Measurements from ENCODE around the gene FBXO17. TPM values are rescaled to one million over a fixed set of nuclear protein-coding genes. Genes with fewer than 3 reads are reported as not detected.

The FBXO17 gene
- total and polyA plus RNA-seq, 4 donors, result 8.3 to 33.0 (median 24.8) TPM

DNA sequence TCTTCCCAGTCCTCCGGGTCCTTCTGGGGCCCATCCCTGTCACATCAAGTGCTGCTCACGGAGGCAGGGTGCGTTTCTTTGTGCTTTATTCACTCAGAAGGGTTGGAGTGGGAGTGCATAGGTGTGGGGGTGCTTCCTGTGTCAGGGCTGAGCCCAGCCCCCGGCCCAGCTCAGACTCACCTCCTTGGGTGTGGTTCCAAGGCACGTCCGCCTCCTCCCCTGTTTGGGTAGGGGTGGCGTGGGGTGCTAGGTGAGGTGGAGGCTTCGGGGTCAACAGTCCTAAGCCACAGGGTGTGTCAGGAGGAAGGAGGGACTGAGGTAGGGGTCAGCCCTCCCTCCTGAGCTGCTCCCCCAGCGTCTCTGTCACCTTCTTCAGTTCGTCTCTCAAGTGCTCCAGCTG lies 66.6 kb downstream of the FBXO17 start:
- Histone ChIP-seq H3K27ac (ENCODE audit: low read depth in 1 of 2, low read length in 2 of 2) (no peak overlapping the region), H3K4me3 (ENCODE audit: low read length in 2 of 2) (no peak overlapping the region), H3K27me3 (ENCODE audit: control insufficient read depth in 1 of 2, insufficient read depth in 2 of 2, low read length in 1 of 2) (no peaks in the 10 kb centered on the region), H3K9me3 (ENCODE audit: control insufficient read depth, low read length) (no peaks in the 10 kb centered on the region), H3K36me3 (ENCODE audit: control insufficient read depth in 1 of 2, insufficient read depth in 2 of 2, low read length in 1 of 2) (peaks cover 0 to 8% of the 10 kb centered on the region in 2 donors), H3K4me1 (ENCODE audit: control insufficient read depth in 1 of 2, insufficient read depth in 2 of 2, low read length in 2 of 2) (no peaks in the 10 kb centered on the region)
- DNase-seq (no peak), ATAC-seq (ENCODE audit: low FRiP score) (no peak)
- WGBS, 2 donors, result 78 to 84% methylated on average over 10 of the region's 10 CpGs
- intact Hi-C loops (cut with DNase I), result no loop called here

DNA sequence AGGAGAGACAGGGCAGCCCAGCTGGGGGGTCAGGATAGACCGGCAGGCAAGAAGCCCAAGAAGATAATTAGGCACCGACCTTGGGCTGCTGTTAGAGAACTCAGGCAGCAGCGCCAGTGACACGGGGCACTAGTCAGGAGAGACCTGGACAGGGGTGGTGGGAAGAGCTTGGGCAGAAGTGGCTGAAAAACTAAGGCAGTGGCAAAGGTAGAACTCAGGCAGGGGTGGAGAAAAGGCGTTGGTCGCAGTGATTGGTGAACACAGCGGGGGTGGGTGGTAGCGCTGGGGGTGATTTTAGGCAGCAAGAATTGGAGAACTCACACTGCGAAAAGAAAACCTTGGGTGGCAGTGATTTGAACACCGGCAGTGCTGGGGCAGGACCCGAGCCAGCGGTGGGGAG lies 67.9 kb downstream of the FBXO17 start:
- no peak overlapping the region for H3K27ac ChIP-seq (ENCODE audit: low read depth in 1 of 2, low read length in 2 of 2)
- peaks cover 0 to 8% of the 10 kb centered on the region in 2 donors for H3K36me3 ChIP-seq (ENCODE audit: control insufficient read depth in 1 of 2, insufficient read depth in 2 of 2, low read length in 1 of 2)
- no peaks in the 10 kb centered on the region for H3K9me3 ChIP-seq (ENCODE audit: control insufficient read depth, low read length)
- H3K27me3 ChIP-seq (ENCODE audit: control insufficient read depth in 1 of 2, insufficient read depth in 2 of 2, low read length in 1 of 2), result no peaks in the 10 kb centered on the region
- H3K4me1 ChIP-seq (ENCODE audit: control insufficient read depth in 1 of 2, insufficient read depth in 2 of 2, low read length in 2 of 2), result no peaks in the 10 kb centered on the region
- ATAC-seq (ENCODE audit: low FRiP score) (no peak), DNase-seq (no peak)
- 94 to 97% methylated on average over 12 of the region's 12 CpGs for WGBS, 2 donors
- H3K4me3 ChIP-seq (ENCODE audit: low read length in 2 of 2), result no peak overlapping the region
- intact Hi-C loops (cut with DNase I), result no loop called here

DNA sequence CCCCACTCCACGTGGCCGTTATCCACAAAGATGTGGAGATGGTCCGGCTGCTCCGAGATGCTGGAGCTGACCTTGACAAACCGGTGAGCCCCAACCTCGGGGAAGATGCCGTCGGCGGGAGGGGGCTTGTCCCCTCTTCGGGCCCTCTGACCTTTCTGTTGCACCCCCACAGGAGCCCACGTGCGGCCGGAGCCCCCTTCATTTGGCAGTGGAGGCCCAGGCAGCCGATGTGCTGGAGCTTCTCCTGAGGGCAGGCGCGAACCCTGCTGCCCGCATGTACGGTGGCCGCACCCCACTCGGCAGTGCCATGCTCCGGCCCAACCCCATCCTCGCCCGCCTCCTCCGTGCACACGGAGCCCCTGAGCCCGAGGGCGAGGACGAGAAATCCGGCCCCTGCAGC lies 68.3 kb downstream of the FBXO17 start:
- WGBS, 2 donors, result 93 to 94% methylated on average over 29 of the region's 29 CpGs

DNA sequence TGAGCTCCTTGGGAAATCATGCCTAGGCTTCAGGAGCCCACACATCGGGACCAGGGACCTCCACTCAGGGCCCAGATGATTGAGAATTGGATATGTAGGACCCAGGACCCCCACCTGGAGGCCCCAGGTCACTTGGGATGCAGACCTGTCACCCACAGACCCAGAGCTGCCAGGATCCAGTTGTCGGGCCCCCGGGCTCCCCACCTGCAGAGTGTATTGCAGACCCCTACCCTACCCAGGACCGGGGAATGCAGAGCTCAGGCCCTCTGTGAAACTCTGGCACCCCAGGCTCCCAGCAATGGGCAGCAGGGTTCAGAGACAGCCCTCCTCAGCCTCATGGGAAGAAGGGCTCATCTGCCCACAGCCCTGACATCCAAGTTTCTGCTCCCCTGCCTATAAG lies 69.9 kb downstream of the FBXO17 start:
- 92 to 97% methylated on average over 4 of the region's 4 CpGs for WGBS, 2 donors
- Histone ChIP-seq H3K4me3 (ENCODE audit: low read length in 2 of 2) (no peak overlapping the region), H3K27ac (ENCODE audit: low read depth in 1 of 2, low read length in 2 of 2) (no peak overlapping the region), H3K27me3 (ENCODE audit: control insufficient read depth in 1 of 2, insufficient read depth in 2 of 2, low read length in 1 of 2) (no peaks in the 10 kb centered on the region), H3K36me3 (ENCODE audit: control insufficient read depth in 1 of 2, insufficient read depth in 2 of 2, low read length in 1 of 2) (peaks cover 0 to 8% of the 10 kb centered on the region in 2 donors), H3K4me1 (ENCODE audit: control insufficient read depth in 1 of 2, insufficient read depth in 2 of 2, low read length in 2 of 2) (no peaks in the 10 kb centered on the region), H3K9me3 (ENCODE audit: control insufficient read depth, low read length) (no peaks in the 10 kb centered on the region)
- intact Hi-C loops (cut with DNase I), result no loop called here
- ATAC-seq (ENCODE audit: low FRiP score) (no peak), DNase-seq (no peak)

More for the DNA sequence above, 68.3 kb downstream of the FBXO17 start:
- no peaks in the 10 kb centered on the region for H3K4me1 ChIP-seq (ENCODE audit: control insufficient read depth in 1 of 2, insufficient read depth in 2 of 2, low read length in 2 of 2)
- H3K27ac ChIP-seq (ENCODE audit: low read depth in 1 of 2, low read length in 2 of 2), result no peak overlapping the region
- H3K9me3 ChIP-seq (ENCODE audit: control insufficient read depth, low read length), result no peaks in the 10 kb centered on the region
- intact Hi-C loops (cut with DNase I), result no loop called here
- H3K4me3 ChIP-seq (ENCODE audit: low read length in 2 of 2), result no peak overlapping the region
- no peaks in the 10 kb centered on the region for H3K27me3 ChIP-seq (ENCODE audit: control insufficient read depth in 1 of 2, insufficient read depth in 2 of 2, low read length in 1 of 2)
- DNase-seq (no peak), ATAC-seq (ENCODE audit: low FRiP score) (no peak)
- H3K36me3 ChIP-seq (ENCODE audit: control insufficient read depth in 1 of 2, insufficient read depth in 2 of 2, low read length in 1 of 2), result peaks cover 0 to 8% of the 10 kb centered on the region in 2 donors

DNA sequence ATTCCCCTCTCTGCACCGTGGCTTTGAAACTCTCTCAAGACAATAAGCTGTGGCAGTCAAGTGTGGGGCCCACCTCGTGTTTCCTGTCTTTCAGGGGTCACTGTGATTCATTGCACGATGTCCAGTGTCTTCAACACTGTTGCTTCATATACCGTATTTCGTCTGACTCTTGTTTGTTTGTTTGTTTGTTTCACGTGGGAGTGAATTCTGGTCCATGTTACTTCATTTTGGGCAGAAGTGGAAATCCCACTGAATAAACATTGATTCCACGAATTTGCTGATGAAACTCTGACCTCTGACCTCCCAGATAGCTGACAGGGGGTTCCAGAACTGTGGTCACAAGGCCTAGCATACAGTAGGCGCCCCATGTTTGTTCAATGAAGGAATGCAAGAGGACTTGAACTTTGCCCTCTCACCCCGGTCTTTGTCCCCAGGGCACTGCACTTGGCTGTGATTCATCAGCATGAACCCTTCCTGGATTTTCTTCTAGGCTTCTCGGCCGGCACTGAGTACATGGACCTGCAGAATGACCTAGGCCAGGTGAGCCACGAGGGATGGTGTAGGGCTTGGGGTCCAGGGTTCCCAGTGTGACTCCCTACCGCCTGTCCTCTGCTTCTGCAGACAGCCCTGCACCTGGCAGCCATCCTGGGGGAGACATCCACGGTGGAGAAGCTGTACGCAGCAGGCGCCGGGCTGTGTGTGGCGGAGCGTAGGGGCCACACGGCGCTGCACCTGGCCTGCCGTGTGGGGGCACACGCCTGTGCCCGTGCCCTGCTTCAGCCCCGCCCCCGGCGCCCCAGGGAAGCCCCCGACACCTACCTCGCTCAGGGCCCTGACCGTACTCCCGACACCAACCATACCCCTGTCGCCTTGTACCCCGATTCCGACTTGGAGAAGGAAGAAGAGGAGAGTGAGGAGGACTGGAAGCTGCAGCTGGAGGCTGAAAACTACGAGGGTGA lies 70.7 kb downstream of the FBXO17 start:
- Histone ChIP-seq H3K4me1 (ENCODE audit: control insufficient read depth in 1 of 2, insufficient read depth in 2 of 2, low read length in 2 of 2) (no peaks in the 10 kb centered on the region), H3K36me3 (ENCODE audit: control insufficient read depth in 1 of 2, insufficient read depth in 2 of 2, low read length in 1 of 2) (peaks cover 0 to 8% of the 10 kb centered on the region in 2 donors), H3K27ac (ENCODE audit: low read depth in 1 of 2, low read length in 2 of 2) (no peak overlapping the region), H3K4me3 (ENCODE audit: low read length in 2 of 2) (no peak overlapping the region), H3K27me3 (ENCODE audit: control insufficient read depth in 1 of 2, insufficient read depth in 2 of 2, low read length in 1 of 2) (no peaks in the 10 kb centered on the region), H3K9me3 (ENCODE audit: control insufficient read depth, low read length) (no peaks in the 10 kb centered on the region)
- 89 to 91% methylated on average over 35 of the region's 35 CpGs for WGBS, 2 donors
- ATAC-seq (ENCODE audit: low FRiP score) (peak; percentile 13), DNase-seq (no peak)
- intact Hi-C loops (cut with DNase I), result no loop called here

DNA sequence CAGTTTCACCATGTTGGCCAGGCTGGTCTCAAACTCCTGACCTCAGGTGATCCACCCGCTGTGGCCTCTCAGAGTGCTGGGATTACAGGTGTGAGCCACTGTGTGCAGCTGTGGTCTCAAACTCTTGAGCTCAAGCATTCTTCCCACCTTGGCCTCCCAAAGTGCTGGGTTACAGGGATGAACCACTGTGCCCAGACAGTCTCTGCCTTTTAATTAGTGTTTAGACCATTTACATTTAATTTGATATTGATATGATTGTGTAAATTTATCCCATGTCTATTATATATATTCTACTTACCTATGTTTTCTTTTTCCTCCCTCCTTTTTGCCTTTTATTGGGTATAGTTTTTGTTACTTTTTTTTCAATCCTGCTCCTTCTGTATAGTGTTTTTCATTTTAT lies 73.9 kb downstream of the FBXO17 start:
- Histone ChIP-seq H3K9me3 (ENCODE audit: control insufficient read depth, low read length) (no peaks in the 10 kb centered on the region), H3K4me3 (ENCODE audit: low read length in 2 of 2) (no peak overlapping the region), H3K4me1 (ENCODE audit: control insufficient read depth in 1 of 2, insufficient read depth in 2 of 2, low read length in 2 of 2) (no peaks in the 10 kb centered on the region), H3K36me3 (ENCODE audit: control insufficient read depth in 1 of 2, insufficient read depth in 2 of 2, low read length in 1 of 2) (peaks cover 0 to 5% of the 10 kb centered on the region in 2 donors), H3K27ac (ENCODE audit: low read depth in 1 of 2, low read length in 2 of 2) (no peak overlapping the region), H3K27me3 (ENCODE audit: control insufficient read depth in 1 of 2, insufficient read depth in 2 of 2, low read length in 1 of 2) (no peaks in the 10 kb centered on the region)
- no peak for DNase-seq
- ATAC-seq (ENCODE audit: low FRiP score), result no peak
- intact Hi-C loops (cut with DNase I), result loop anchor here in 1 of 2 donors (2.0 kb wide), 1 partner anchor 27 kb away; no protein-coding TSS in a partner anchor
- WGBS, 2 donors, result 98 to 100% methylated on average over 1 of the region's 1 CpG

DNA sequence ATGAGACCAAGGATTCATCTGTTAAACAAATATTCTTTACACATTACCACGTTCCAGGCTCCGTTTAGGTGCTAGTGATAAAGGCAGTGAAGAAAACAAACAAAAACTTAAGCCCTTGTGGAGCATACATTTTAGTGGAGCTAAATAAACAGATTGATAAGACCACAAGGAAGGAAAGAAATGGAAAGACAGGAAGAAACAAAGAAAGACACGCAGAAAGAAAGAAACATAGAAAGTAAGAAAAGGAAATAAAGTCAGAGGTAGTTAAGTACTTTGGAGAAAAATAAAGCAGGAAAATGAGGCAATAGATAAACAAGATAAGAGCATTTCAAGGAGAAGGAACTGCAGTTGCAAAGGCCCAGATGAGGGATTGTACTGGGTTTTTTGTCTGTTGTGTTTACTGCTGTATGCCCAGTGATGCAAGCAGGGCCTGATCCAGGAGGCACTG lies 74.8 kb downstream of the FBXO17 start:
- Histone ChIP-seq H3K27me3 (ENCODE audit: control insufficient read depth in 1 of 2, insufficient read depth in 2 of 2, low read length in 1 of 2) (no peaks in the 10 kb centered on the region), H3K36me3 (ENCODE audit: control insufficient read depth in 1 of 2, insufficient read depth in 2 of 2, low read length in 1 of 2) (peaks cover 0 to 5% of the 10 kb centered on the region in 2 donors), H3K4me1 (ENCODE audit: control insufficient read depth in 1 of 2, insufficient read depth in 2 of 2, low read length in 2 of 2) (no peaks in the 10 kb centered on the region), H3K9me3 (ENCODE audit: control insufficient read depth, low read length) (no peaks in the 10 kb centered on the region), H3K27ac (ENCODE audit: low read depth in 1 of 2, low read length in 2 of 2) (no peak overlapping the region), H3K4me3 (ENCODE audit: low read length in 2 of 2) (no peak overlapping the region)
- no peak for DNase-seq
- 26 to 35% methylated on average over 3 of the region's 3 CpGs for WGBS, 2 donors
- no peak for ATAC-seq (ENCODE audit: low FRiP score)
- intact Hi-C loops (cut with DNase I), result loop anchor here in 1 of 2 donors (2.0 kb wide), 1 partner anchor 28 kb away; no protein-coding TSS in a partner anchor

DNA sequence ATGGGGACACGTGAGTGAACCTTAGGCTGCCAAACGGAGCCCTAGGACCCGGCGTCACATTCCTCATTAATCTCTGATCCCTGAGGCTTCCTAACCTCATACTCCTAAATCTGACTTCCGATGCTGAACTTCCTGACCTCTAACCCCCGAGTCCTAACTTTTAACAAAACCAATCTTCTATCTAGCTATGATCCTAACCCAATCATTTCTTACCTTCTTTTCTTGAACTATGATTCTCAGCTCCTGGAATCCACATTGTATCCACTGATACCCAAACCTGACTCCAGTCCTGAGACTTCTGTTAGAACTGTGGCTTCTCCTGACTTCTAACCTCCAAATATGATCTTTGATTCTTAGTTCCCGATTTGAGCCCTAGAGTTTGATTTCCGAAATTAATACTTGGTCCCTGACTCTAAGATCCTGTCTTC lies 75.3 kb downstream of the FBXO17 start:
- DNase-seq, result no peak
- no peaks in the 10 kb centered on the region for H3K9me3 ChIP-seq (ENCODE audit: control insufficient read depth, low read length)
- no peaks in the 10 kb centered on the region for H3K4me1 ChIP-seq (ENCODE audit: control insufficient read depth in 1 of 2, insufficient read depth in 2 of 2, low read length in 2 of 2)
- H3K36me3 ChIP-seq (ENCODE audit: control insufficient read depth in 1 of 2, insufficient read depth in 2 of 2, low read length in 1 of 2), result peaks cover 0 to 3% of the 10 kb centered on the region in 2 donors
- 2 to 4% methylated on average over 8 of the region's 8 CpGs for WGBS, 2 donors
- H3K27ac ChIP-seq (ENCODE audit: low read depth in 1 of 2, low read length in 2 of 2), result peak overlapping the region in 1 of 2 donors; percentile 24
- ATAC-seq (ENCODE audit: low FRiP score), result no peak
- intact Hi-C loops (cut with DNase I), result loop anchor here in 1 of 2 donors (2.0 kb wide), 1 partner anchor 29 kb away; no protein-coding TSS in a partner anchor
- peak overlapping the region; percentile 48 to 92 for H3K4me3 ChIP-seq (ENCODE audit: low read length in 2 of 2)
- H3K27me3 ChIP-seq (ENCODE audit: control insufficient read depth in 1 of 2, insufficient read depth in 2 of 2, low read length in 1 of 2), result no peaks in the 10 kb centered on the region

All from aorta (tissue), 5 donors.